ENCODE data around the gene TICAM1. TPM values are rescaled to one million over a fixed set of nuclear protein-coding genes. Genes with fewer than 3 reads are reported as not detected.

The TICAM1 gene
- total and polyA plus RNA-seq, 10 of the 15 experiments (the other 5 are each of a cell fraction or from before 2014, with no cell fraction given) = 0.31 to 31.1 (median 5.3) TPM

DNA sequence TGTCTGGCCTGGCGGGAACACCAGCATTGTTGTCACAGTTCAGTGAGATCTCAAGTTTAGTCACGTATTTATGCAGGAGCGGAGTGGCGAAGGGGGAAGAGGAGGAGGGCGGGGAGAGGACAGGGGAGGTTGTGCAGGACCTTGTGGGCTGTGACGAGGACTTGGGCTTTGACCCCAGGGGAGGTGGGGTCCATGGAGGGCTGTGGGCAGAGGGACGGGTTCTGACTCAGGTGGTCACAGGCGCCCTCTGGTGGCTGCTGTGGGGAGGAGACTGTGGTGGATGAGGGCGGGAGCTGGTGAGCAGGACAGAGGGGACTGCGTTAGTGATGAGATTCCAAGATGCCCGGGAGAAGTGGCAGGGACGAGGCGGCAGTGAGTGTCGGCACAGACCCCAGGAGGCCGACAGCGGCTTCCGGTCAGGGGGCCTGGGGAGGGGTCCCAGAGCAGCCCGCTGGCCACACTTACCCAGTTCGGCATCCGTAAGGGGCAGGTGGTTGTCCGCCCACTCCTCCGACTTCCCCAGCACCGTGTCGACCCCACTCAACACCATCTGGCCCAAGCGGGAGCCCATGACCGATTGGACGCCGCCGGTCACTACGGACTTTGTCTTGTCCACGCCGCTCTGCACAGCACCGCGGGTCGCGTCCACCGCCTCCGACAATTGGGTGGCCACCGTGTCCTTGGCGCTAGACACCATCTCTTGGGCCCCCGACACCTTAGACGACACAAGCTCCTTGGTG, 20.2 kb upstream of the TICAM1 start:
- CTCF ChIA-PET = interaction anchor here (0.6 to 10.7 kb wide), 24 partner anchors 9 to 277 kb away, joined by 3 to 346 read pairs (median 6); partner anchors contain the start of genes FEM1A, KDM4B, PLIN3 and TICAM1
- peak; percentile 96 for ATAC-seq
- Histone ChIP-seq H3K79me2 (ENCODE audit: control insufficient read depth, insufficient read depth, low read length) (no peaks in the 10 kb centered on the region), H3K4me3 (no peak overlapping the region), H2AFZ (ENCODE audit: control insufficient read depth, low read depth, low read length) (peak overlapping the region; percentile 58), H3K27ac (ENCODE audit: control insufficient read depth, insufficient read depth) (no peak overlapping the region; the same call in 1 of the 2 replicates), H3K9ac (ENCODE audit: control insufficient read depth, insufficient read depth, low read length) (no peak overlapping the region), H4K20me1 (ENCODE audit: control insufficient read depth, insufficient read depth) (no peaks in the 10 kb centered on the region), H3K36me3 (ENCODE audit: control insufficient read depth in 2 of 2, insufficient read depth in 2 of 2, low read length in 1 of 2) (peaks cover 8 to 9% of the 10 kb centered on the region in 2 experiments), H3K27me3 (replicated peaks in 1 of 2; ENCODE audit: control insufficient read depth in 2 of 2, insufficient read depth in 2 of 2, low read length in 1 of 2) (no peaks in the 10 kb centered on the region), H3K4me2 (ENCODE audit: control insufficient read depth, insufficient read depth) (peak overlapping the region; percentile 54), H3K9me3 (replicated peaks; ENCODE audit: control insufficient read depth, insufficient read depth, low read length) (no peaks in the 10 kb centered on the region), H3K4me1 (ENCODE audit: control insufficient read depth, insufficient read depth, low read length) (peaks cover 28% of the 10 kb centered on the region)
- POLR2A ChIA-PET = interaction anchor here (0.7 to 1.4 kb wide), 3 partner anchors 10 to 42 kb away, joined by 3 to 6 read pairs (median 4); no protein-coding TSS in a partner anchor
- BruUV-seq (replicated peaks) = no TSS peak
- intact Hi-C loops (cut with micrococcal nuclease; ENCODE audit: unreplicated experiment) = loop anchor here (1.0 kb wide), 1 partner anchor 42 kb away; no protein-coding TSS in a partner anchor
- SMC1A ChIA-PET (ENCODE audit: uncharacterized antibody, unreplicated experiment) = interaction anchor here (1.0 to 13.9 kb wide), 8 partner anchors 11 to 60 kb away, joined by 3 to 176 read pairs (median 6); partner anchors contain the start of gene PLIN3
- peak; percentile 61 for FAIRE-seq
- 49% methylated on average over 36 of the region's 42 CpGs for WGBS (ENCODE audit: insufficient coverage, insufficient replicate concordance, low lambda C conversion rate, missing lambda C conversion rate)
- in situ Hi-C loops (cut with MboI) = loop anchor here (5.0 kb wide), 1 partner anchor 44 kb away; no protein-coding TSS in a partner anchor
- RAD21 ChIA-PET (ENCODE audit: unreplicated experiment) = interaction anchor here (0.6 to 7.6 kb wide), 11 partner anchors 10 to 180 kb away, joined by 3 to 158 read pairs (median 4); partner anchors contain the start of gene TICAM1
- DNase-seq (ENCODE audit: low read depth, low spot score) = no peak
- TF ChIP-seq, protein P1, sequence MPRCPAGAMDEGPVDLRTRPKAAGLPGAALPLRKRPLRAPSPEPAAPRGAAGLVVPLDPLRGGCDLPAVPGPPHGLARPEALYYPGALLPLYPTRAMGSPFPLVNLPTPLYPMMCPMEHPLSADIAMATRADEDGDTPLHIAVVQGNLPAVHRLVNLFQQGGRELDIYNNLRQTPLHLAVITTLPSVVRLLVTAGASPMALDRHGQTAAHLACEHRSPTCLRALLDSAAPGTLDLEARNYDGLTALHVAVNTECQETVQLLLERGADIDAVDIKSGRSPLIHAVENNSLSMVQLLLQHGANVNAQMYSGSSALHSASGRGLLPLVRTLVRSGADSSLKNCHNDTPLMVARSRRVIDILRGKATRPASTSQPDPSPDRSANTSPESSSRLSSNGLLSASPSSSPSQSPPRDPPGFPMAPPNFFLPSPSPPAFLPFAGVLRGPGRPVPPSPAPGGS (IDR thresholded peaks at IDR 0.05; ENCODE audit: borderline replicate concordance, insufficient read depth, low read depth, low read length, poor library complexity, severe bottlenecking) = no peak
- peak; percentile 50 for TF ChIP-seq CREB1 (IDR thresholded peaks at IDR 0.05; ENCODE audit: low read depth)
- TF ChIP-seq POU2F2 (IDR thresholded peaks at IDR 0.05; ENCODE audit: borderline replicate concordance, low read depth, low read length) = 0 out of 3 replicates have a peak, but pooled peaks have one; percentile 4
- TF ChIP-seq CHD2 (IDR thresholded peaks at IDR 0.05; ENCODE audit: borderline replicate concordance, low read depth, low read length) = no peak
- peak; percentile 95 for TF ChIP-seq HDGF (IDR thresholded peaks at IDR 0.05)
- no peak for TF ChIP-seq STAT3 (IDR thresholded peaks at IDR 0.05; ENCODE audit: low read depth, low read length)
- TF ChIP-seq CBFB (IDR thresholded peaks at IDR 0.05; ENCODE audit: low read depth) = 0 out of 2 replicates have a peak, but pooled peaks have one; percentile 25
- TF ChIP-seq ZBTB4 (CRISPR knock-in tag; IDR thresholded peaks at IDR 0.05) = no peak
- peak; percentile 56 for TF ChIP-seq IKZF1 (conservative IDR thresholded peaks at IDR 0.05)
- peak; percentile 54 for TF ChIP-seq MEF2B (IDR thresholded peaks at IDR 0.05; ENCODE audit: partially characterized antibody, poor library complexity, severe bottlenecking)
- 0 out of 2 replicates have a peak, but pooled peaks have one; percentile 33 for TF ChIP-seq EED (IDR thresholded peaks at IDR 0.05; ENCODE audit: low read depth)
- TF ChIP-seq RELB (IDR thresholded peaks at IDR 0.05; ENCODE audit: low read depth) = peak; percentile 48; the same call in 1 of the 2 replicates
- TF ChIP-seq NBN (IDR thresholded peaks at IDR 0.05) = peak; percentile 89; the same call in 1 of the 2 replicates
- peak; percentile 68 to 80 for TF ChIP-seq IKZF2 (IDR thresholded peaks at IDR 0.05)
- peak; percentile 68; the same call in 1 of the 2 replicates for TF ChIP-seq RB1 (IDR thresholded peaks at IDR 0.05; ENCODE audit: borderline replicate concordance)
- no peak for TF ChIP-seq EZH2 (IDR thresholded peaks at IDR 0.05; ENCODE audit: borderline replicate concordance, control insufficient read depth, low read depth, low read length)
- TF ChIP-seq ZZZ3 (IDR thresholded peaks at IDR 0.05; ENCODE audit: control insufficient read depth, insufficient read length, low read depth) = no peak
